HepG2 (cell line): ENCODE measurements around the gene ESR2. TPM values are rescaled to one million over a fixed set of nuclear protein-coding genes. Genes with fewer than 3 reads are reported as not detected.

Experiments used
- ATAC-seq: fragments of 200-7000 bp; cut with Tn5 transposase; 3 replicates; pipeline ENCODE4 v1.9.1; 2020; ENCODE audit warnings: mild to moderate bottlenecking, moderate library complexity
- BruUV-seq: library from RNA; stranded (reverse); fragments of 400-500 nt; replicated peaks from 2 replicates; lab custom pipeline; 2021; lab: Mats Ljungman, UMichigan
- CTCF ChIA-PET: fragments of 300-600 bp; formaldehyde crosslinking; extraction: SDS; loops from one replicate; lab custom pipeline; 2021; ENCODE audit warnings: low total read pairs, inconsistent platforms, low intra/inter-chr PET ratio; lab: Yijun Ruan, JAX
- POLR2A ChIA-PET: fragments of 350-600 bp; sonication (Branson Sonifier 250); formaldehyde crosslinking; loops from one replicate; lab custom pipeline; 2020; ENCODE audit warnings: antibody characterized with exemption, inconsistent platforms; lab: Yijun Ruan, JAX
- DNase-seq: peaks from one replicate; pipeline ENCODE4 v3.0.0-alpha.2; 2015; ENCODE audit warnings: low spot score
- FAIRE-seq: peaks from 3 replicates; lab custom pipeline; 2011; peaks lifted over from hg19 to GRCh38; lab: Jason Lieb, UNC
- H2AFZ ChIP-seq: one replicate; pipeline ENCODE4 v1.6.1; 2011; ENCODE audit warnings: low read length, inconsistent platforms
- H3K27ac ChIP-seq: fragments of 300-600 bp; 3 replicates; pipeline ENCODE4 v1.8.0; 2011; ENCODE audit warnings: mixed run types, mild to moderate bottlenecking, mixed read lengths, low read length, inconsistent platforms; ENCODE audit not compliant: insufficient read depth; ENCODE audit errors: extremely low read length
- H3K27me3 ChIP-seq, 2 experiments: fragments of 200-600 bp in 1 of 2; 2 replicates in 1 of 2; 3 replicates in 1 of 2; pipeline versions ENCODE4 v1.6.0 to v1.8.0; 2011; ENCODE audit warnings: low read length in 2 of 2, mild to moderate bottlenecking in 2 of 2, moderate library complexity in 2 of 2, inconsistent platforms in 1 of 2; ENCODE audit not compliant: insufficient read depth in 2 of 2, control insufficient read depth in 1 of 2
- H3K36me3 ChIP-seq, 2 experiments: fragments of 200-600 bp in 1 of 2; replicated peaks in 1 of 2; 2 replicates in 1 of 2; 3 replicates in 1 of 2; pipeline versions ENCODE4 v1.5.1 to v1.8.0; 2011; ENCODE audit warnings: low read length in 2 of 2, inconsistent platforms in 1 of 2; ENCODE audit not compliant: insufficient read depth in 2 of 2, control insufficient read depth in 1 of 2
- H3K4me1 ChIP-seq: 2 replicates; pipeline ENCODE4 v1.5.1; 2012; ENCODE audit warnings: low read length, inconsistent platforms; ENCODE audit not compliant: insufficient read depth
- H3K4me2 ChIP-seq: 2 replicates; pipeline ENCODE4 v1.6.0; 2011; ENCODE audit warnings: low read depth, low read length, inconsistent platforms
- H3K4me3 ChIP-seq, 3 experiments: fragments of 200-600 bp in 1 of 3; sonication (generic), shearing (Covaris generic) in 1 of 3; replicated peaks in 1 of 3; 2 replicates each; pipeline ENCODE4 v1.5.1; 2011 to 2016; ENCODE audit warnings: low read length in 3 of 3, inconsistent platforms in 2 of 3, low read depth in 2 of 3, mild to moderate bottlenecking in 2 of 3, control low read depth in 1 of 3, mixed read lengths in 1 of 3; ENCODE audit not compliant: insufficient read depth in 1 of 3
- H3K79me2 ChIP-seq: one replicate; pipeline ENCODE4 v1.6.1; 2011; ENCODE audit warnings: low read length, inconsistent platforms; ENCODE audit not compliant: insufficient read depth
- H3K9ac ChIP-seq: 2 replicates; pipeline ENCODE4 v1.6.0; 2011; ENCODE audit warnings: mild to moderate bottlenecking, low read depth, low read length, inconsistent platforms; ENCODE audit not compliant: insufficient read depth
- H3K9me3 ChIP-seq: 2 replicates; pipeline ENCODE4 v1.5.1; 2012; ENCODE audit warnings: mild to moderate bottlenecking, low read length
- H4K20me1 ChIP-seq: 2 replicates; pipeline ENCODE4 v1.6.0; 2011; ENCODE audit warnings: inconsistent platforms, mild to moderate bottlenecking, low read length, moderate library complexity; ENCODE audit not compliant: insufficient read depth
- CBX1 ChIP-seq: IDR thresholded peaks from one replicate; pipeline ENCODE4 v1.6.1; 2016; ENCODE audit warnings: antibody characterized with exemption, low read depth
- FOXK2 ChIP-seq: fragments of 450-650 bp; IDR thresholded peaks from 2 replicates; pipeline ENCODE4 v1.6.1; 2016
- IRF9 ChIP-seq: sonication (generic); formaldehyde crosslinking; IDR thresholded peaks from 2 replicates; pipeline ENCODE4 v1.8.0; 2022; ENCODE audit warnings: missing genetic modification reagents, mild to moderate bottlenecking, borderline replicate concordance
- ISX ChIP-seq: sonication (generic); formaldehyde crosslinking; conservative IDR thresholded peaks from 2 replicates; pipeline ENCODE4 v1.5.0; 2020; ENCODE audit warnings: missing genetic modification reagents
- NFATC3 ChIP-seq: sonication (generic); formaldehyde crosslinking; IDR thresholded peaks from 2 replicates; pipeline ENCODE4 v1.5.1; 2020; ENCODE audit warnings: mild to moderate bottlenecking, missing genetic modification reagents
- POLR2A ChIP-seq, 2 experiments: IDR thresholded peaks; 2 replicates each; pipeline ENCODE4 v1.6.1; 2011; ENCODE audit warnings: low read depth in 2 of 2, low read length in 2 of 2, mild to moderate bottlenecking in 1 of 2, moderate library complexity in 1 of 2; ENCODE audit not compliant: insufficient read depth in 1 of 2
- RELA ChIP-seq: sonication (generic); formaldehyde crosslinking; IDR thresholded peaks from 2 replicates; pipeline ENCODE4 v1.4.0; 2020; ENCODE audit warnings: missing genetic modification reagents
- ZBTB26 ChIP-seq: IDR thresholded peaks from 2 replicates; pipeline ENCODE4 v1.6.1; 2016; ENCODE audit warnings: missing compliant biosample characterization, missing genetic modification reagents, borderline replicate concordance
- WGBS: methylation state at CpG from one replicate; pipeline ENCODE4 v1.1.6; 2017; ENCODE audit warnings: low lambda C conversion rate; 5-methylcytosine and 5-hydroxymethylcytosine counted together
- in situ Hi-C: cut with HindIII; loops from 2 replicates; pipeline ENCODE4 v1.10.0; 2017; ENCODE audit warnings: low pct_unique_long_range_greater_than_20kb; ENCODE audit not compliant: extremely low pct_ligation_motif_present
- intact Hi-C: fragments of 100-400 bp; cut with micrococcal nuclease; formaldehyde crosslinking; loops from one replicate; pipeline ENCODE4 v1.10.0; 2022; ENCODE audit not compliant: unreplicated experiment
- polyA plus RNA-seq, 8 experiments: library from polyadenylated mRNA; depleted of rRNA in 3 of 8; stranded (reverse) in 7 of 8; unstranded in 1 of 8; fragments of >200 nt; fragmentation: Illumina TruSeq in 4 of 8; extraction: Trizol in 4 of 8; gene quantifications; 2 replicates each; pipeline versions ENCODE4 v1.2.1 to v1.2.3, GENCODE V29; 2011 to 2016; ENCODE audit warnings: low read depth in 4 of 8, missing spikeins in 1 of 8, mixed read lengths in 1 of 8; ENCODE audit not compliant: insufficient read depth in 1 of 8
- total RNA-seq, 5 experiments: library from RNA; depleted of rRNA; stranded (reverse); fragments of >200 nt; fragmentation: Illumina TruSeq; extraction: Trizol; gene quantifications; 2 replicates each; pipeline ENCODE4 v1.2.3, GENCODE V29; 2016; ENCODE audit warnings: low read depth in 1 of 5

Gene ESR2
- total and polyA plus RNA-seq, 2 of the 13 experiments (the other 11 are each of a cell fraction or from before 2014, with no cell fraction given) = 0.01 to 0.04 TPM

- no peak for TF ChIP-seq NFATC3 (CRISPR knock-in tag)
- TF ChIP-seq ZBTB26 (CRISPR knock-in tag) = no peak
Observed at GRCh38 chr14:64238631-64239030, 55.5 kb downstream of the ESR2 start (continued).

GRCh38 chr14:64238049-64238448 is 56.1 kb downstream of the ESR2 start:
- WGBS = 16% methylated on average over 6 of the region's 6 CpGs
- Histone ChIP-seq H3K27ac (no peak overlapping the region), H2AFZ (no peak overlapping the region), H3K36me3 (no peaks in the 10 kb centered on the region), H4K20me1 (no peaks in the 10 kb centered on the region), H3K4me1 (no peaks in the 10 kb centered on the region), H3K79me2 (no peaks in the 10 kb centered on the region), H3K27me3 (no peaks in the 10 kb centered on the region; a peak in 2 of 5 replicates), H3K4me3 (no peak overlapping the region), H3K4me2 (no peak overlapping the region), H3K9me3 (no peaks in the 10 kb centered on the region), H3K9ac (no peak overlapping the region)
- in situ Hi-C loops (no loop called here), intact Hi-C loops (no loop called here)
- FAIRE-seq = no peak
- BruUV-seq = no TSS peak
- peak; percentile 81 for ATAC-seq
- POLR2A ChIA-PET = no interaction called here
- CTCF ChIA-PET = no interaction called here
- DNase-seq = no peak
- TF ChIP-seq POLR2A (IDR thresholded peaks at IDR 0.05; ENCODE audit: insufficient read depth in 1 of 2, low read depth in 2 of 2, low read length in 2 of 2) (no peak), CBX1 (no peak), RELA (CRISPR knock-in tag) (no peak), IRF9 (CRISPR knock-in tag) (no peak), FOXK2 (no peak), ISX (CRISPR knock-in tag) (no peak)
